Ovary (tissue), 3 donors: ENCODE measurements around the gene MTRF1.

Experiments
- CTCF ChIP-seq, 3 donors: fragments of 450-650 bp in 2 of 3; fragments of 200-600 bp in 1 of 3; IDR thresholded peaks; one replicate each; pipeline versions ENCODE4 v1.5.1 to v1.8.0; 2016 to 2022; ENCODE audit warnings: antibody characterized with exemption in 3 of 3, mild to moderate bottlenecking in 1 of 3
- EP300 ChIP-seq: sonication (generic); formaldehyde crosslinking; IDR thresholded peaks from one replicate; pipeline ENCODE4 v1.6.1; 2017; ENCODE audit warnings: antibody characterized with exemption
- POLR2A ChIP-seq: fragments of 450-650 bp; IDR thresholded peaks from one replicate; pipeline ENCODE4 v1.6.1; 2017; ENCODE audit warnings: antibody characterized with exemption, mild to moderate bottlenecking, moderate library complexity
- donor health status: DM: no; HTN: no; CAD: no.

GRCh38 chr13:41259875-41260501 lies 3.4 kb downstream of the MTRF1 start:
- no peak for TF ChIP-seq POLR2A
- no peak for TF ChIP-seq CTCF (IDR thresholded peaks at IDR 0.05)
- TF ChIP-seq EP300, result no peak
